ENCODE measurements around the gene ABCC1.

The ABCC1 gene

GRCh38 chr16:16116841-16117240, 167.4 kb downstream of the ABCC1 start:
- no peak for DNase-seq

- DNase-seq, result no peak
Observed at GRCh38 chr16:16118337-16118736, 168.9 kb downstream of the ABCC1 start.

GRCh38 chr16:16120044-16120381, 170.6 kb downstream of the ABCC1 start:
- DNase-seq, result no peak

GRCh38 chr16:16120382-16121184, 171.2 kb downstream of the ABCC1 start:
- no peak for DNase-seq

- DNase-seq, result no peak
Observed at GRCh38 chr16:16121185-16121727, 171.8 kb downstream of the ABCC1 start.

- no peak for DNase-seq
Observed at GRCh38 chr16:16122264-16122663, 172.8 kb downstream of the ABCC1 start.

GRCh38 chr16:16124438-16124837, 175.0 kb downstream of the ABCC1 start:
- DNase-seq, result no peak

- no peak for DNase-seq
Observed at GRCh38 chr16:16124974-16125373, 175.6 kb downstream of the ABCC1 start.

GRCh38 chr16:16126896-16127295, 177.5 kb downstream of the ABCC1 start:
- DNase-seq, result no peak

GRCh38 chr16:16127469-16128116, 178.2 kb downstream of the ABCC1 start:
- DNase-seq, result no peak

- DNase-seq, result no peak
Observed at GRCh38 chr16:16131204-16131603, 181.8 kb downstream of the ABCC1 start.

GRCh38 chr16:16131659-16132058, 182.2 kb downstream of the ABCC1 start:
- DNase-seq, result no peak

- no peak for DNase-seq
Observed at GRCh38 chr16:16133943-16134604, 184.7 kb downstream of the ABCC1 start.

- DNase-seq, result no peak
Observed at GRCh38 chr16:16136588-16136987, 187.2 kb downstream of the ABCC1 start.

GRCh38 chr16:16137110-16137509, 187.7 kb downstream of the ABCC1 start:
- DNase-seq, result no peak

GRCh38 chr16:16138034-16138635, 188.7 kb downstream of the ABCC1 start:
- DNase-seq, result no peak

GRCh38 chr16:16139061-16139460, 189.6 kb downstream of the ABCC1 start:
- no peak for DNase-seq

GRCh38 chr16:16139806-16140205, 190.4 kb downstream of the ABCC1 start:
- DNase-seq, result no peak

GRCh38 chr16:16140537-16140936, 191.1 kb downstream of the ABCC1 start:
- DNase-seq, result no peak

- no peak for DNase-seq
Observed at GRCh38 chr16:16141141-16141540, 191.7 kb downstream of the ABCC1 start.

- DNase-seq, result no peak
Observed at GRCh38 chr16:16141784-16142396, 192.5 kb downstream of the ABCC1 start.

GRCh38 chr16:16143038-16143763, 193.8 kb downstream of the ABCC1 start:
- no peak for DNase-seq

All from NCI-H526 treated with DMSO at 0.1 percent for 48 hours (cell line).